Gastroesophageal sphincter (tissue), 3 donors: Measurements from ENCODE around the gene PDGFA.

Source experiments
- CTCF ChIP-seq, 4 experiments: fragments of 200-600 bp in 2 of 4; fragments of 450-650 bp in 2 of 4; sonication (generic) in 1 of 4; IDR thresholded peaks; one replicate each; pipeline ENCODE4 v1.5.1; 2017 to 2019; ENCODE audit warnings: antibody characterized with exemption in 4 of 4, mild to moderate bottlenecking in 2 of 4, moderate library complexity in 2 of 4
- EP300 ChIP-seq: sonication (generic); formaldehyde crosslinking; IDR thresholded peaks from one replicate; pipeline ENCODE4 v1.6.1; 2017; ENCODE audit warnings: antibody characterized with exemption, mild to moderate bottlenecking
- POLR2A ChIP-seq, 2 donors: fragments of 450-650 bp; IDR thresholded peaks; one replicate each; pipeline ENCODE4 v1.6.1; 2017; ENCODE audit warnings: antibody characterized with exemption in 2 of 2, mild to moderate bottlenecking in 2 of 2, moderate library complexity in 1 of 2
- POLR2AphosphoS5 ChIP-seq: sonication (generic); formaldehyde crosslinking; IDR thresholded peaks from one replicate; pipeline ENCODE4 v1.6.1; 2017; ENCODE audit warnings: antibody characterized with exemption

- TF ChIP-seq CTCF (IDR thresholded peaks at IDR 0.05) (no peak), POLR2AphosphoS5 (no peak), POLR2A (IDR thresholded peaks at IDR 0.05) (no peak), EP300 (no peak)
Measured at GRCh38 chr7:494906-495305, 24.7 kb downstream of the PDGFA start.
